D341Med (cell line): ENCODE measurements around the gene USP12.
"Not testable (repeated sequence)": the region's sequence is repeated elsewhere in the genome, so short reads cannot be mapped to it uniquely, and the experiment has no call there.

ENCODE experiments used
- DNase-seq: peaks from one replicate; pipeline ENCODE4 v3.0.0; 2012; ENCODE audit warnings: low spot score

USP12 gene

GRCh38 chr13:27149702-27150101 is 21.9 kb downstream of the USP12 start:
- no peak for DNase-seq

DNA sequence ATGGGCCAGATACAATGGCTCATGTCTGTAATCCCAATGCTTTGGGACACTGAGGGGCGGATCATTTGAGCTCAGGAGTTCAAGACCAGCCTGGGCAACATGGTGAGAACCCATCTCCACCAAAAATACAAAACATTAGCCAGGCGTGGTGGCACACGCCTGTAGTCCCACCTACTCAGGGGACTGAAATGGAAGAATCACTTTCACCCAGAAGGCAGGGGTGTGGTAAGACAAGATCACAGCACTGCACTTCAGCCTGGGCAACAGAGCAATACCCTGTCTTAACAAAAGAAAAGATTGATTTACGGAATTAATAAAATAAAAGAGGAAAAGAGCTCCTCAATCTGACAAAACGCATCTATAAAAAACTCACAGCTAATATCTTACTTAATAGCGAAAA is 22.7 kb downstream of the USP12 start:
- DNase-seq = no peak

GRCh38 chr13:27147530-27148170 is 24.0 kb downstream of the USP12 start:
- DNase-seq = no peak

DNA sequence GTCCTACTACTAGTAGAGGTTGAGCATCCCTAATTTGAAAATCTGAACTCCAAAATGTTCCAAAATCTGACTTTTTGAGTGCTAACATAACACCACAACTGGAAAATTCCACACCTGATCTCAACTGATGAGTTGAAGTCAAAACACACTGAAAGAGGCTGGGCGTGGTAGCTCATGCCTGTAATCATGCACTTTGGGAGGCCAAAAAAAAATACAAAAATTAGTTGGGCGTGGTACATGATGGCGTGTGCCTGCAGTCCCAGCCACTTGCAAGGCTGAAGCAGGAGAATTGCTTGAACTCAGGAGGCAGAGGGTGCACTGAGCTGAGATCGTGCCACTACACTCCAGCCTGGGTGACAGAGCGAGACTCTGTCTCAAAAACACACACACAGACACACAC is 29.9 kb downstream of the USP12 start:
- no peak for DNase-seq

DNA sequence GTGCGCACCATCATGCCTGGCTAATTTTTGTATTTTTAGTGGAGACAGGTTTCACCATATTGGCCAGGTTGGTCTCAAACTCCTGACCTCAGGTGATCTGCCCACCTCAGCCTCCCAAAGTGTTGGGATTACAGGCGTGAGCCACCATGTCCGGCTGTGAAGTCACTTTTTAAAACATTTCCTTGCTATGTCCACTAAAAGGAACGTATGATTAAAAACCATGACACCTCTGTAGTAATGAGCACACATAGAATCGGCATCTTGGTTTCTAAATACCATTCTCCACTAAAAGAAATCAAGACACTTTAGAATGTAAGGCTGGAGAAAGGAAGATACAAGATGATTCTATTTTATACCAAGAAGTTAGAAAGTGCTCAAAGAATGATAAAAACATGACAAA is 30.5 kb downstream of the USP12 start:
- not testable (repeated sequence) for DNase-seq

- no peak for DNase-seq
Observed at GRCh38 chr13:27140060-27140459, 31.6 kb downstream of the USP12 start.

GRCh38 chr13:27139565-27139964 is 32.0 kb downstream of the USP12 start:
- DNase-seq = no peak

DNA sequence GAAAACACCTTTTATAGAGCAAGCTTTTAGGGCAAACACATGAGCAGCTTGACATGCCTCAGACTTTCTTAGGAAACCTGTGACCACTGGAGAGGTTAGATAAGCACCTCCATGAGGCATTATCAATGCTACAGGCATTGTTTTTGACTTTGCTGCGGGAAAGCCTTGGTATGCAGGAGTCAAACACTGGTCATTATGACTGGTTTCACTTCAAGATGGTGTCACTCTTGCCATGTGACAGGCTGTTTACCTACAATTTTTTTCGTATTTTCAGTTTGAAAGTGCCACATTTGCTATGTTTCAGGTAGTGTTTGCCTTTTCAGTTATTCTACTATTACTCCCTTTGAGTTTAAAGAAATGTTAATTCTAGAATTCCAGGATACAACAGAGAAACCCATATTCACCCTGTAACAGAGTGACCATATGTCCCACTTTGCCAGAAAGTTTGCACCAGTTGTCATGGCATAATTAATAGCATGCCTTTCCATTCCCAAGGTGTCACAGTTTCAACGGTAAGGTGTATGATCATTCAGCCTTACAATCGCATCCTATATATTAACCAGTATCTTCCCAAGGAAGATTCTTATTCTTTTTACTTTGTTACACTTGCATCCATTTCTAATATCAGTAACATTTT is 33.0 kb downstream of the USP12 start:
- no peak for DNase-seq

- no peak for DNase-seq
Observed at GRCh38 chr13:27137759-27138158, 33.9 kb downstream of the USP12 start.

GRCh38 chr13:27135023-27135422 is 36.6 kb downstream of the USP12 start:
- no peak for DNase-seq

DNA sequence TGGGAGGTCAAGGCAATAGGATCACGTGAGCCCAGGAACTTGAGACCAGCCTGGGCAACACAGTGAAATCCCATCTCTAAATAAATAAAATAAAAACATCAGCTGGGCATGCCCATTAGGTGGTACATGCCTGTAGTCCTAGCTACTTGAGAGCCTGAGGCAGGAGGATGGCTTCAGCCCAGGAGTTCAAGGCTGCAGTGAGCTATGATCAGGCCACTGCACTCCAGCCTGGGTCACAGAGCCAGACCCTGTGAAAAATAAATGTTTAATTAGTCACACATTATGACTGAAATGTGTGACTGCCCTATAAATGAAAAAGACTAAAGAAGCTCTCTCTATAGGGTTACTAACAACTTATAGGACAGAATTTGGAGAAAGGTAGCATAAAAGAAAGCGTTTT is 37.7 kb downstream of the USP12 start:
- DNase-seq = no peak

DNA sequence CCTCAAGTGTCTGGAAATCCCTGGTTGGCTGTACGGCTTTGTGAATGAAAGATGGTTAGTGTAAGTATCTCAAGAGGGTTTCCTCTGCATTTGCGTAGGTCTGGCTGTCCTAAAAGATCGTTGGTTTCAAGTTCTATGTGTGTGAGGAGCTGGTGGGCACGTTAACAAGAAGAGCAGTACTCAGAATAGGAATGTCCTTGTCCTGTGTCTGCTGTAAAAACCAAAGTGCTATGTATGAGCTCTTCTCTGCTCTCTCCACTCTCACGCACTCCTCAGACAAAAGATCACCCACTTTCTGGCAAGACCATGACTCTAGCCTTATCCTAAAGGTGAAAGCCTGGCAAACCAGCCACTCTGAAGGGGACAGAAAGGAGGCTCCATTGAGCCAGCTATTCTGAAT is 39.1 kb downstream of the USP12 start:
- no peak for DNase-seq

- no peak for DNase-seq
Observed at GRCh38 chr13:27131906-27132305, 39.7 kb downstream of the USP12 start.

DNA sequence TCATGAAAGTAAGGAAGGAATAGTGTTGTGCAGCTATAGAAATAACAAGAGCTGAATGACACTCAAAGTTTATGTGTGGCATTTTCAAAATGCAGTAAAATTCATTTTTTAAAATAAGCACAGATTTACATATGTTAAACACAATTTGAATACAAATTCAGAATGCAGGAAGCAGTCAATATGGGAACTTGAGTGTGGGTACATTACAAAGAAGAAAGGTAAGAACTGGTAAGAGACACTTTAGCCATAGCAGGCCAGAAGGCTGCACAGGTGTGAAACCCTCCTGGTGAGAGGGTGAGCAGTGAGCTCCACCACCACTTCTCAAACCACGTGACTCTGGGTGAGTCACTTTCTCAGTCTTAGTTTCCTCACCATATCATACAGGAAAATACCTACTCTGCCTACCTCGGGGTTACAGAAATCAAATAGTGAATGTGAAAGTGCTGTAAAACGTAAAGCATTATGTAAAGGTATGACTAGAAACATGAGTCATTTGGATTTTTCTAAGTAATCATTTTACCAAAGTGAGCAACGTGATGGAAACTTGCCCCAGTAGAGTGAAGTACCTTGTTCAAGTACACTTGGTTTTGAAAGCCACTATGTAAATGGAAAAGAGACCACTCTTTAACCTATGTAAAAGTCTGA is 40.5 kb downstream of the USP12 start:
- no peak for DNase-seq

GRCh38 chr13:27130223-27130978 is 41.2 kb downstream of the USP12 start:
- DNase-seq = no peak

DNA sequence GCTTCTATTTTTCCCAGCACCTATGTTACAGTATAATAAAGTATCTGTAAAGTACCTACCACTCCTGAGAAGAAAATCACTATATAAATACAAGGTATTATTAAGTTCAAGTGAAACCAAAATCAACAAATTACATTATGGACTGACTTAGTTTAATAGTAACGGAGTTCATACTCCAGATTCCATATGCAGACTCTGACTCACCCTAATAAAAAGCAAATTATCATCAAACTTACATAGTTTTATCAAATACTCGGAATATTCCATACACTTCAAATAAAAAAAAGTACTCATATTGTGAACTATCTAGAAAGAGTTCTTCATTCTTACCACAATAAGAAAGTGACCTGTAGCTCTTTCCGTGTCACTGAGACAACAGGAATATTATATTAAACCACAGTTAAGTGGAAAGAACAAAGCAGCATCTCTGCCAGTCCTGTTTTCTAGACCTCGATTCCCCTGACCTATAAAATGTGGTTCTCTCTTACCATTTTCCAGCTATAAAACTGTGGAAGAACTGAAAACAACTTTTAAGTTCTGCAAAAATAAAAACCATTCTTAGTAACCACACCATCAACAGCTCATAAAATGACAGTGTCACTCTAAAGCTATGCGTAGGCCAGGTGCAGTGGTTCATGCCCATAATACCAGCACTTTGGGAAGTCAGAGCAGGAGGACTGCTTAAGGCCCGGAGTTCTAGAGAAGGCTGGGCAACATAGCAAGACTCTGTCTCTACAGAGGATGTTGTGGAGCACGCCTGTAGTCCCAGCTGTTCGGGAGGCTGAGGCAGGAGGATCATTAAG is 42.6 kb downstream of the USP12 start:
- DNase-seq = no peak

DNA sequence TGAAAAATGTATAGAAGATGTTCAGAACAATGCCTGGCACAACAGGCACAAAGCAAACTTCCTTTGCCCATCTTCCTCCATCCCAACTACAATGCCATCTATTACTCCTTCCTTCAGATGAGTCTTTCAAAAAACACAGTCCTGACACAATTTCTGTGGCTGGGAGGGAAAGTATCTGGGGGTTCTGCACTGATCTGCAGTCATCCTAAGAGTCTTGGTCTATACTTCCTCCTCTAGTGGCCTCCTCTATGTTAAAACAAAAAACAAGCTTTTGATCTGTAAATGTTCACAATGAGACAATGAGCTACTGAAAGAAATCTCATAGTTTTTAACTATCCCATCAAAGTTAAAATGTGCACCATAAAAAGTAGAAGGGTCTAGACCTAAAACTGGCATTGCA is 44.8 kb downstream of the USP12 start:
- no peak for DNase-seq

DNA sequence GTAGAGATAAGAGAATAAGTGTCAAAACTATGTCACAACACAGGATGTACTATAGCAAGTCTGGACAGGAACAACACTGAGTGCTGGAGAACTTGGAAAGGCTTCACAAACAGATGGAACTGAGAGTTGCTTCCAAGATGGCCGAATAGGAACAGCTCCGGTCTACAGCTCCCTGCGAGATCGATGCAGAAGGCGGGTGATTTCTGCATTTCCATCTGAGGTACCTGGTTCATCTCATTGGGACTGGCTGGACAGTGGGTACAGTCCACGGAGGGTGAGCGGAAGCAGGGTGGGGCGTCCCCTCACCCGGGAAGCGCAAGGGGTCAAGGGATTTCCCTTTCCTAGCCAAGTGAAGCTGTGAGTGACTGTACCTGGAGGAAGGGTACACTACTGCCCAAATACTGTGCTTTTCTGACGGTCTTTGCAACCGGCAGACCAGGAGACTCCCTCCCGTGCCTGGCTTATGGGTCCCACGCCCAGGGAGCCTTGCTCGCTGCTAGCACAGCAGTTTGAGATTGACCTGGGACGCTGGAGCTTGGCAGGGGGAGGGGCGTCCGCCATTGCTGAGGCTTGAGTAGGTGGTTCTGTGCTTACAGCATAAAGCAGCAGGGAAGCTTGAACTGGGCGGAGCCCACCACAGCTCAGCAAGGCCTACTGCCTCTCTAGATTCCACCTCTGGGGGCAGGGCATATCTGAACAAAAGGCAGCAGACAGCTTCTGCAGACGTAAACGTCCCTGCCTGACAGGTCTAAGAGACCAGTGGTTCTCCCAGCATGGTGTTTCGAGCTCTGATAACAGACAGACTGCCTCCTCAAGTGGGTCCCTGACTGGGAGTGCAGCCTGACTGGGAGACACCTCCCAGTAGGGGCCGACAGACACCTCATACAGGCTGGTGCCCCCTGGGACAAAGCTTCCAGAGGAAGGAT is 46.0 kb downstream of the USP12 start:
- DNase-seq = no peak

- no peak for DNase-seq
Observed at GRCh38 chr13:27124571-27124970, 47.0 kb downstream of the USP12 start.

GRCh38 chr13:27123445-27123844 is 48.2 kb downstream of the USP12 start:
- DNase-seq = not testable (repeated sequence)

DNA sequence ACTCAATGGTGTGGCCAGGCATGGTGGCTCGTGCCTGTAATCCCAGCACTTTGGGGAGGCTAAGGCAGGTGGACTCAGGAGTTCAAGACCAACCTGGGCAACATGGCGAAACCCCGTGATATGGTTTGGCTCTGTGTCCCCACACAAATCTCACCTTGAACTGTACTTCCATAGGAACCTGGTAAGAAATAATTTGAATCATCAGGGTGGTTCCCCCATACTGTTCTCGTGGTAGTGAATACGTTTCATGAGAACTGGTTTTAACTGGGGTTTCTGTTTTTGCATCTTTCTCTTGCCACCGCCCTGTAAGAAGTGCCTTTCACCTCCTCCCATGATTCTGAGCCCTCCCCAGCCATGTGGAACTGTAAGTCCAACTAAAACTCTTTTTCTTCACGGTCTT is 49.6 kb downstream of the USP12 start:
- DNase-seq = no peak
